Fibroblast of upper back skin (primary cell): ENCODE data around the gene TRIM43.
"Not testable (repeated sequence)": the region's sequence is repeated elsewhere in the genome, so short reads cannot be mapped to it uniquely, and the experiment has no call there.

Experiments
- DNase-seq: peaks from one replicate; pipeline ENCODE4 v3.0.0-alpha.2; 2013

The TRIM43 gene

DNA sequence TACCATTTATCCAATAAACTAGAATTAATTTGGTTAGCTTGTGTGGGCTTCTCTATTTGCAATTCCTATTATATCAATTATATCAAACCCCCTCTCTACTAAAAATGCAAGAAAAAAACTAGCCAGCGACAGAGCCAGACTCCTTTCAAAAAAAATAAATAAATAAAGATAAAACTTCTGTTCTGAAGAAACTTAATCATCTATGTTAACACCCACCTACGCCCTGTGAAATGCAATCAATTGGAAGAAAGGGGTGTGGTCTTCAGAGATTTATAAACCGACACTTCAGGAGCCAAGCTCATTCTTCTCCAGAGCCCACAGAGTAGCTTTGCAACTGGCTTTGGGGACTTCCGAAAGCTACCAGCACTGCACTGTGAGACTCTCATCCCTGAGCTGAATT, at the start of gene TRIM43:
TRIM43 (plus strand) TSS at position 301 of the 400 bp plus-strand sequence. CDS start 2,023 bp downstream, outside the sequence.
- DNase-seq: not testable (repeated sequence)

DNA sequence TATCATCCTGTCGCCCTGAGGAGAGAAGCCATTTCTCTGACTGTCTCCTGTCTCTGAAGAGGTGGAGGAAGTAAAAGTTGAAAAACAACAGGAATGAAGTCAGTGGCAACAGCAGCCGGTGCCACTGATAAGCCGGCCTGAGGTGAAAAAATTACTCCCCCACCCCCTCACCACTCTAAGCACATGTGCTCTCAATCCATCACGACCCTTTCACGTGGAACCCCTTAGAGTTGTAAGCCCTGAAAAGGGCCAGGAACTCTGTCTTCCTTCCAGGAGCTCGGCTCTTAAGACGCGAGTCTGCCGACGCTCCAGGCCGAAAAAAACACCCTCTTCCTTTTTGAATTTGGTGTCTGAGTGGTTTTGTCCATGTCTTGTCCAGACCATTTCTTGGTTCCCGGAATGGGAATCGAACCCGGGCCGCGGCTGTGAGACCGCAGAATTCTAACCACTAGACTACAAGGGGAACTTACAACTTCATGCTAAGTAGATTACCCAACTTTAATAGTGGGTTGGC, 40.7 kb upstream of the TRIM43 start:
- no peak for DNase-seq

DNA sequence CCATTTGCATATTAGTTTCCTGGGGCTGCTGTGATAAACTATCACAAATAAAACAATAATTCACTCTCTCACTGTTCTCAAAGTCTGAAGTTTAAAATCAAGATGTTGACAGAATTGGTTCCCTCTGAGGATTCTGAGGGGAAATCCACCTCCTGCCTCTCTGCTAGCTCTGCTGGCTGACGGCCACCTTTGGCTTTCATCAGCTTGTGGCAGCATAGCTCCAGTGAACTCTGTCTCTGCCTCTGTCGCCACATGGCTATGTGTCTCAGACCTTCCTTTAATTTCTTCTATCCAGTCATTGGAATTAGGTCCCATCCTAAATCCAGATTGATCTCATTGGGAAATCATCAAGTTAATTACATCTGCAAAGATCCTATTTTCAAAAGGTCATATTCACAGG, 38.9 kb upstream of the TRIM43 start:
- peak; percentile 46 for DNase-seq

DNA sequence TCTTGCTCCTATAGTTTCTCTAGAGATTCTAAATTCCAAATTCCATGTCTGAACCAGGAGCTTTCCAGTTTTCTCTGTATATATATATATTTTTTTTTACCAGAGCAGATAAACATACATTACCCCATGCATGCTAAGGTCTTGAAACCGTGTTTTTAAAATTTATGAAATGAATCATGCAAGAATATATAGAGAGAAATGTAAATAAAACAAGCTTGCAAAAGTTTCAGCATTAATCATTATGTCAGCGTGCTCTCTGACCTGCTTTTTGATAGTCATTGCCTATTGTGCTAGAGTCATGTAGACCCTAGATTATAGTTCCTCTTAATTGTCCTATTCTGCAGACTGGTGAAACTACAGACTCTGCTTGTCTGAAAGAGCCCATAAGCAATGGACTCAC, 22.6 kb upstream of the TRIM43 start:
- DNase-seq: no peak

DNA sequence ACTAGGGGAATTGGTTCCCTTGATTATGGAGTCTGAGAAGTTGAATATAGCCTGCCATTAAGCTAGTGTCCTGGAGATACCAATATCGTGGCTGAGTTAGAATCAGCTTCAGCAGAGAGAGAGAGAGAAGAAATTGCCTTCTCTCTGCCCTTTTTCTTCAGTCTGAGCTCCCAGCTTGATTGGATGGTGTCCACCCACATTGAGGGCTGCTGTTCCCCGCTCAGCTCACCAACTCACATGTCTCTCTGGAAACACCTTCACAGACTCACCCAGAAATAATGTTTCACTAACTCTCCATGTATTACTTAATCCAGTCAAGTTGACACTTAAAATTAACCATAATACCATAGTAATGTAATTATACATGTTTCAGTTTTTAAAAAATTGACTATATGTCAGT, 17.9 kb upstream of the TRIM43 start:
- DNase-seq: no peak

DNA sequence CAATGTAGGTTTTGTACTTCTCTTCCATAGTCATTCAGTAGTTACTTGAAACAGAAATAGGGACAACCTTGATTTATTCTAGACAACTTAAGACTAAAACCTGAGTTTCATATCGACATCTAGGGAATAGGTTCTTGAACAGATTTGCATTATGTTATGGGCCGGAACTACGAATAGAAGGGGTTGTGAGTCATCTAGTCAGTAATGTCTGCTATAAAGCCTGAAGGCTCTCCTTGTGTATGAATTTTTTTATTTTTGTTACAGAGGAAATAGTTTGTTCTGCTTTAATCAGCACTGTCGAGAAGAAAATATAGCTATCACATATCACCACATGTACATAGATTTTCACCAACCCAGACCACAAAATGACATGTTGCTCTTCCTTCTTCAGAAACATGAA, 17.3 kb upstream of the TRIM43 start:
- peak; percentile 26 for DNase-seq

DNA sequence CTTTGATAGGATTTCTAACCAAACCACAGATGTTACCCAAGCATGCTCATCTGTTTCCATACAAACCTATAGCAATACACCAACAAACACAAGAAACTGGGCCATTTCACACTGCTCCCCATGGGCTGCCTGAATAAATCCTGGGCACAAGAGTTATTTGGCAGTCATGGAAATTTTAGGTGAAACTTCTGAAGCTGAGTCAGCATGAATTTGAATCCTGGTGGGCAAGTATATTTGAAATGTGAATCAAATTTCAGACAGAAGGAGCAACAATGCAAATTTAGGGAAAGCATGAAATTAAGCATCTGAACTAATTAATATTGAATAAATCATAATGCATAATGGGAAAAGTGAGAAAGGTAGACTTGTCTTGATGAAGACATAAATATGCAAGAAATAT, 15.9 kb upstream of the TRIM43 start:
- no peak for DNase-seq

DNA sequence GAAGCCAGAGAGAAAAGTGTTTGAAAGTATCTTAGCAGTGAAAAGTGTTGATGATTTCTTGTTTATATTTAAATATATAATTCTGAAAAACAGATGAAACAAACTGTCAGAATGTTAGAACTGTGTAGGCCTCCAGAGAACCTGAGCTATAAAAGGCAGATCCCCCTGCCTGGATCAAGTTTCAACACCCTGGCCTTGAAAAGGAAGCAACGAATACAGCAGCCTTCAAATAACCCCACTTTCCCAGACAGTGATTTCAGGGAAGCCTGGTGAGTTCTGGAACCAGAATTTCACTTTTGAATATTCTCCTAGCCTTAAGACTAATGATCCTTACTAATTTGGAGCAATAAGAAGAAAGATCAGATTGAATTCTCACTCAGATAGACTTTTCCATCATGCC, 13.3 kb upstream of the TRIM43 start:
- no peak for DNase-seq

DNA sequence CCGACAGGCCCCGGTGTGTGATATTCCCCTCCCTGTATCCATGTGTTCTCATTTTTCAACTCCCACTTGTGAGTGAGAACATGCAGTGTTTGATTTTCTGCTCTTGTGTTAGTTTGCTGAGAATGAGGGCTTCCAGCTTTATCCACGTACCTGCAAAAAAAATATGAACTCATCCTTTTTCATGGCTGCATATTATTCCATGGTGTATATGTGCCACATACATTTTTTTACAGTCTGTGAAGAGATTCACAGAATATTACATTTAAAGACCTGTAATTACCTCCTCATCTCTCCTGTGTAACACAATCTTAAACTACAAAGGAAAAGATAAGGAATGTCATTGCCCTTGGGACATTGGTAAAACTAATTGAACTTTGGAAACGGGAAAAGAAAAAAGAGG, 8.3 kb upstream of the TRIM43 start:
- DNase-seq: not testable (repeated sequence)

DNA sequence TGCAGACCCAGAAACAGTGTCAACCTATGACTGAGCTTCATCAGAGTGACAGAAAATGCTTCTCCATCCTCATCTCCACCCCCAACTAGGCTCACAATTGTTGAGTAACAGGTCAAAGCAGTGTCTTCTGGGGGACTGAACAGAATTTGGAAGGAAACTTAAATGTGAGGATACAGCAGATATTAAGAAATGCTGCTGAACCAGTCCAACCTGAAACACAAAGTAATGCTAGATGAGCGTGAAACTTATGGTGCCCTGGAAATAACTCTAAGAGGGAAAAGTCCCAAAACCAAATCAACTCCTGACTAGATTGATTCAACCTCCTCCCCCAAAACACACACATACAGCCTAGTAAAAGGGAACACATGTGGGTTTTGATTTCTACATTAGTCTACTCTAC, 7.5 kb upstream of the TRIM43 start:
- not testable (repeated sequence) for DNase-seq

DNA sequence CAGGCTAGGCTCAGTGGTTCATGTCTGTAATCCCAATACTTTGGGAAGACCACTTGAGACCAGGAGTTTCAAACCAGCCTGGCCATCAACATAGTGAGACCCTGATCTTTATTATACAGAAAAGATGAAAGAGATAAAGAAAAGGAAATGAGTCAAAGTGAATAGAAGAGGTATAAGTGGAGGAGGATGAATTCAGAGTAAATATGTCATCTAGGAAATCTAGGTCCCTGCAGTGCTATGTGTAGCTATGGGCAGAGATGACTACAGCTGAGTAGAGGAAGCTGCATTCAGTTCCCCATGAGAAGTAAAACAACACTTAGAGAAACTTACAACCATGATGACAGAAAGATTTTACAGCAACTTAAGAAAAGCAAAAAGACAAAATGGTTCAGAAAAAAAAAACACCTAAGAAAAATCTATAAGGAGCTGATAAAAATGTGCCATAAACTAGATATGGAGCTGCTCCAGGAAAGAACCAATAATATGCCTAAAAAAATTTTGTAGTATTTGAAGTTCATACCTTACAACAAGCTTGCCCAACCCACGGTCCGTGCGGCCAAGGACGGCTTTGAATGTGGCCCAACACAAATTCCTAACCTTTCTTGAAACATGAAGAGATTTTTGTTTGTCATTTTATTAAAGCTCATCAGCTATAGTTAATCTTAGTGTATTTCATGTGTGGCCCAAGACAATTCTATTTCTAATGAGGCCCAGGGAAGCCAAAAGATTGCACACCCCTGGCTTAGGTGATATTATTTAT, 1.8 kb upstream of the TRIM43 start:
- DNase-seq: not testable (repeated sequence)

DNA sequence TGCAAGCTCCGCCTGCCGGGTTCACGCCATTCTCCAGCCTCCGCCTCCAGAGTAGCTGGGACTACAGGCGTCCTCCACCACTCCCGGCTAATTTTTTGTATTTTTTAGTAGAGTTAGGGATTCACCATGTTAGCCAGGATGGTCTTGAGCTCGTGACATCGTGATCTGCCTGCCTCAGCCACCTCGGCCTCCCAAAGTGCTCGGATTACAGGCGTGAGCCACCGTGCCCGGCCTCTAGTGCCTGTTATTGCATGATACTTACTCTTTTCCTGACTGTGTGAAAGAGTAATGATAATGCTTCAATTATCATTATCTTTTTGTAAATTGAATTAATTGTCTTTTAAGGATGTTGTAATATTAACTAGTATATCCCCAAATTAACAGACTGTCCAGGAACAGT, 1.2 kb downstream of the TRIM43 start:
- DNase-seq: not testable (repeated sequence)

DNA sequence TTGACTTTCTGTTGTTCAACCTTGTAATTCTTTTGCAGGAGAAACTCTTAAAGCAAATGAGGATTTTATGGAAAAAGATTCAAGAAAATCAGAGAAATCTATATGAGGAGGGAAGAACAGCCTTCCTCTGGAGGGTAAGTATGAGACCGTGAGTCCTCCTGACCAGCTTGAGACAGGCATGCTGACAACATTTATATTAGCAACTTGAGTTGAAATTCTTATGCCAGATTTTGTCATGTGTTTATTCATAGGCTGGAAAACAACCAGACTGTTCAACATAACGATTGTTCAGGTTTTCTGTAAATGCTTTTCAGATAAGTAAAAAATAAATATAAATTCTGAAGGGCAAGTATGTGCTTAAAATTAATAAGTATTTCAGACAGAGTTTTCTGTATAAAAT, 3.2 kb downstream of the TRIM43 start:
- not testable (repeated sequence) for DNase-seq

DNA sequence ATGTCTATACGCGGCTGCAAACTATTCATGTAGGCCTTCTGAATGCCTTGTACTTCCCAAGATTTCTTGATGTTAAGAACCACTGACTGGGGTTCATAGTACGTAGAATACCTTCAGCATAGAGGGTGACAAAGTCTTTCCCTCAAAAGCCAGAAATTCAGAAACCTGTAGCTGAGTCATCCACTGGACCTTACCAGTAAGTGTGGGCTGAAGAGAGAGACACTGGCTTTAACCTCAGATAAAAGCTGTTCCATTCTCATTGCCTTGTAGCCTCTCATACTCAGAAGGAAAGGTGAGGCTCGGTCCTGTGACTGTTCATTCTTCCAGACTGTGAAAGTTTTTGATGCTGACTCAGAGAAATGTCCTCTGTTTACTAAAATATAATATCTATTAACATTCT, 9.5 kb downstream of the TRIM43 start:
- DNase-seq: not testable (repeated sequence)

DNA sequence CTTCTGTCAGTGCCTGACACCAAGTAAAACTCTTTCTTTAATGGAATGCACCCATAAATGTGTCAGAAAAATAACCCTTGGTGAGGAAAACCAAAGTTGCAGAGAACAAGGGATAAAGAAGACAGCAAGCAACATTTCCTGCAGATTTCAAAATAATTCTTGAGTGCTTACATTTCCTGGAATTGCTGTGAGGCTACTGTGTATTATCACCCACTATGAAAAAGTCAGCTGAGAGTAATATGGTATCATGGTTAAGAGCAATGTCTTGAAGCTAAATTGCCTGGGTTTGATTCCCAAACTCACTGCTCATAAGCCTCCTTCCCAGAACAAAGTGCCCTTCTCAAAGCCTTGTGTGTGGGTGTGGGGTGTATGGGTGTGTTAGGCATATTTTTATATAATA, 10.3 kb downstream of the TRIM43 start:
- DNase-seq: not testable (repeated sequence)

DNA sequence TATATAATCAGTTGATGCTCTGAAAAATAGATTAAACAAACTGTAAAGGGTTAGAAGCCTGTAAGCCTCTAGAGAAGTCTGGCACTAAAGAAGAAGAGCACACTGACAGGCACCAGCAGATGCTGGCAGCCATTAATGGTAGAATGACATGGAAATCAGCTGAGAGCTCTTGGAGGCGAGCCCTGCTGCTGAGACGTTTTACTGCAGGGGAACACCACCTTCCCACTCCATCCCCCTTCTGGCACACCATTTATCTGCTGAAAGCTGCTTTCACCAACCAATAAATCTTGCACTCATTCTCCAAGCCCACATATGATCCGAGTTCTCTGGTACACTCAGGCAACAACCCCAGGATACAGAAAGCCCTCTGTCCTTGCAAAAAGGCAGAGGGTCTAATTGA, 16.6 kb downstream of the TRIM43 start:
- DNase-seq: not testable (repeated sequence)

DNA sequence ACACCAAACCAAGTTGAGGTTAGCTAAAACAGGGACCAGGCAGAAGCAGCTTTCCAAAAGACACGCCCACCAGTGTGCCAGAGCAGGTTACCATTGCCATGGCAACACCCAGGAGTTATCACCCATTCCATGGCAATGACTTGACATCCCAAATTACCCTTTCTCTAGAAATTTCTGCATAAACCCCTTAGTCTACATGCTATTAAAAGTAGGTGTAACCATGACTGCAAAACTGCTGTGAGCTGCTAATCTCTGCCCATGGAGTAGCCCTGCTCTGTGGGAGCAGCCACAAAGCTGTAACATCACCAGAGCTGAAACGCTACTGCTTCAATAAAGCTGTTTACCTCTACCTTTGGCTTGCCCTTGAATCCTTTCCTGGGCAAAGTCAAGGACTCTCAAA, 18.0 kb downstream of the TRIM43 start:
- DNase-seq: not testable (repeated sequence)

DNA sequence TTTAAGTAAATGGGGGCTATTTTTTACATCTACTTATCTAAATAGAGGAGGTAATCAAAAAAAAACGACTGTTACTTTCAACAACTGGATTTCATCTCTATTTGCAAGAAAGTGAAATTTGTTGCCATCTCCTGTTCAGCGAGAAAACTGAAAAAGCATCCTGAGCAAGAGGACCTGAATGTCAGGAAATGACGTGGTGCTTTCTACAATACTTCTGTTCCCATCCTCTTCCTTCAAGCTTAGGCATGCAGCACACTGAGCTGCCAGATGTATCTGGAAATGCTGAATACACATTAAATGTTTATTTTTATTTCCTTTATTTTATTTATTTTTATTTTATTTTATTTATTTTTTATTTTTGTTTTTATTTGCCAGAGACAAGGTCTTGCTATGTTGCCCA, 21.2 kb downstream of the TRIM43 start:
- DNase-seq: not testable (repeated sequence)

DNA sequence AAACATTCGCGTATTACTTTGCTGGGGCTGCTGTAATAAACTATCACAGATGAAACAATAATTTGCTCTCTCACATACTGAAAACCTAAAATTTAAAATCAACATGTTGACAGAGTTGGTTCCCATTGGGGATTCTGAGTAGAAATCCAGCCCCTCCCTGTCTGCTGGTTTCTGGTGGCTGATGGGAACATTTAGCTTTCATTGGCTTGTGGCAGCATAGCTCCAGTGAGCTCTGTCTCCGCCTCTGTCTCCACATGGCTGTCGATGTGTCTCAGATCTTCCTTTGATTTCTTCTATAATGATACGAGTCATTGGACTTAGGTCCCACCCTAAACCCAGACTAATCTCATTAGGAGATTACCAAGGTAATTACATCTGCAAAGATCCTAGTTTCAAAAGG, 30.9 kb downstream of the TRIM43 start:
- DNase-seq: not testable (repeated sequence)

DNA sequence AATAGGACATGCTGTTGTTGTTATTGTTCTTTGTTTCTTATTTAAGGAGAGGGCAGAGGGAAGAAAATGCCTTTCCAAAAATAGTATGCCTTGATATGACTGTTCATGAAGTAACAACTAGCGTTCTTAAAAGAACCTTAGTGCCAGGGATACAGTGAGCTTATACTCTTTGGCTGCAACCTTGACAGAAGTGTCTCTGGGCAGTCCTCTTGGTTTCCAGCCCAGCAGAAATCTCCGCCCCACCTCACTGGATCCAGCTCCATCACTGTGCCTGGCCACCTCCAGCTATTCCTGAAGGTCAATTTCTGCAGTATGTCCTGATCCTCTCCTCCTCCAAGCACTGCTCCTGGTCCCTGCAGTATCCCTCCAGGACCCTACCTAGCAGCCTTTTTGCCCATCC, 39.2 kb downstream of the TRIM43 start:
- not testable (repeated sequence) for DNase-seq

DNA sequence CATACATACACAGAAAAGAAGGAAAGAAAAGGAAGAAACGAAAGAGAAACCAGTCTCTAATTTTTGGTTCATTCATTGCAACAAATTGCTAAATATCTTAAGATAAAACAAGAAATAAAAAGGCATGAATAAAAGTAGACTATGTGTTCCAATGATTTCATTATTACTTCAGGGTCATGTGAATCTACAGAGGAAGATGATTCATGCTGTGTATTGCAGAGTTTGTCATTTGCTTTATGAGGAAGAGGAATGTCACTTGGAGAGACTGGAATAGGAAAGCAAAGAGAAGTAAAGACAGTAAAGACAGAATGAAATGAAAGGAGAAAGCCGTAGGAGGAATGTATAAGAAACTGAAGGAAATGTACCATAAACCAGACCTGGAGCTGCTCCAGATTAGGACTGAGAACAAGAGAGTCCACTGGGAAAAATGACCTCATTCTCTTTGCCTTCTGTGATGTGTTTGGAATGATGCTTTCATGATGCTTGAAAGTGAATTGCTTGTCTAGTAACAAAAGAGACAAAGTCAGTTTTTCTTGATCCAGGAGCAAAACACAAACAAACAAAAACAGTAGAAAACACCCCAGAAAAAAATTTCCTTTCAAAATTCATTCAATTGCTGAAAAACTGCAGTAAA, 41.9 kb downstream of the TRIM43 start:
- not testable (repeated sequence) for DNase-seq

DNA sequence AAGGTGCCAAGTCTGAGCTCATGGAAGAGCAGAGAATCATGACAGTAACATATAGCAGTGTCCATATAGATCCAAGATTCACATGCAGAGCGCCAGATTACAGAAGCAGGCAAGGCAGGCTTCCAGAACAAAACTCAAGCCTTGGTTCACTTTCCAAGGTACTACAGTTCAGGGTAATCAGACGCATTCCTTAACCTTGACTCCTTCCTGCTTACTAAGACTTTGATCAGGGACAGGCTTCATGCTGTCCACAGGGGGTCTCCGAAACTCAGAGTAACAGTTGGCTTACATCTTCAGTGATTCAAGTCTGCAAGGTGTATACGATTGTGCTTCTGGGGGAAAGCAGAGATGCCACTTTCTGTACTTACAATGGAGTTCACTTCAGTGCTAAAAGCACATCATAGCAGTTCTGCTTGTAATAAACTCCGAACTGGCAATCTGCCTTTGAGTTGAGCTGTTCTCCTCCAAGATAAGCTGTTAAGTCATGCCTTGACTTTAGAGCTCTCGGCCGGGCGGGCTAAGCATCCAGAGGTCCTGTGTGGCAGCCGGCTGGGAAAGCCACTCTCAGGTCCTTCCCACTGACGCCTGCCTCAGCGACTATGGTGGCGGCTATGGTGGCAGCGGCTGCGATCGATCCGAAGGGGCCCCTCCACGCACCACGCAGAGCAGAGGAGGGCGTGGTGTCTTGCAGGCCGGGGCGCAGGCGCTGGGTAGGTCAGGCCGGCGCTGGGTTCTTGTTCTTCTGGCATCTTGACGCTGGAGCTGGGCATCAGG, 48.9 kb downstream of the TRIM43 start:
- DNase-seq: not testable (repeated sequence)

DNA sequence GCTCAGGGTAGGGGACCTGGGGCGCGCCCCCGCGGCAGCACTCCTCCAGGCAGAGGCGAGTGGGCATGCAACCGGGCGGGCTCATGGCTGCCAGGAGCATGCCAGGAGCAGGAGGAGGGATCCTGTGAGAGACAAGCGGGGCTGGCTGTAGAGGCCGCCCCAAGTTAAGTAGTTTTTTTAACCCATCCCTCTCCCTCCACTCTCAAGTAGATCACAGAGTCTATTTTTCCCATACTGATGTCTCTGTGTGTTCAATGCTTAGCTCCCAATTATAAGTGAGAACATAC, 49.4 kb downstream of the TRIM43 start:
- DNase-seq: not testable (repeated sequence)

DNA sequence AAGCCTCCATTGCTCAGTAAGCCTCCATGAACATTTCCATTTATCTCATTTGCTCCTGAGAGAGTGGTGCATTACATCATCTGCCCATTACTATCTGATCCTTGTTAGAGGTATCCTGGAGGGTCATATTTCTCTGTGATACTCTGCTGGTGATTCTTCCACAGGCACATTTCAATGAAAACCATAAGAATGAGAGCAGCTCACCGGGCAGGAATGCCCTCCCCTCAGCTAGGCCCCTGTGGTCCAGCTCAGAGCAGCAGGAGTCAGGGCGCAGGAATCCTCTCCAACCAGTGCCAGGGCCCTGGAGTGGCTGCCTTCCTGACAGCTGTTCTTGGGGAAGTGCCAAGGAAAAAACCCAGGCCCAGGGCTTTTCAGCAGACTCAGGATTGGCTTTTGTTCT, 50.0 kb downstream of the TRIM43 start:
- peak; percentile 87 for DNase-seq
